SK-N-SH treated with all-trans-retinoic acid at 6 μM for 48 hours (cell line): ENCODE data around the gene SMPD4.
"Not testable (repeated sequence)": the region's sequence is repeated elsewhere in the genome, so short reads cannot be mapped to it uniquely, and the experiment has no call there.

Experiments
- ATAC-seq: fragments of 200-7000 bp; cut with Tn5 transposase; 3 replicates; pipeline ENCODE4 v1.9.1; 2020; ENCODE audit warnings: mild to moderate bottlenecking, moderate library complexity
- ARNTL ChIP-seq: fragments of 450-650 bp; formaldehyde crosslinking; IDR thresholded peaks from 2 replicates; pipeline ENCODE4 v1.5.0; 2020; ENCODE audit warnings: low read depth, mild to moderate bottlenecking, moderate library complexity, borderline replicate concordance
- CSDC2 ChIP-seq: fragments of 250-450 bp; sonication (Bioruptor Pico); IDR thresholded peaks from 2 replicates; pipeline ENCODE4 v1.5.0; 2020; ENCODE audit warnings: mild to moderate bottlenecking, moderate library complexity
- ESRRG ChIP-seq: fragments of 250-450 bp; sonication (Bioruptor Pico); IDR thresholded peaks from 2 replicates; pipeline ENCODE4 v1.6.1; 2021; ENCODE audit warnings: mild to moderate bottlenecking
- ISL1 ChIP-seq: fragments of 250-450 bp; sonication (Bioruptor Pico); IDR thresholded peaks from 2 replicates; pipeline ENCODE4 v2.1.2; 2022; ENCODE audit warnings: mild to moderate bottlenecking, moderate library complexity
- PPARA ChIP-seq: fragments of 250-450 bp; sonication (Bioruptor Pico); IDR thresholded peaks from 2 replicates; pipeline ENCODE4 v1.5.0; 2020; ENCODE audit warnings: mild to moderate bottlenecking, borderline replicate concordance
- RARB ChIP-seq: fragments of 250-450 bp; sonication (Bioruptor Pico); IDR thresholded peaks from 2 replicates; pipeline ENCODE4 v1.8.0; 2021; ENCODE audit warnings: mild to moderate bottlenecking, moderate library complexity
- SNAI2 ChIP-seq: fragments of 250-450 bp; sonication (Bioruptor Pico); IDR thresholded peaks from 2 replicates; pipeline ENCODE4 v1.5.0; 2020; ENCODE audit warnings: mild to moderate bottlenecking, moderate library complexity
- TCF4 ChIP-seq: fragments of 250-450 bp; sonication (Bioruptor Pico); IDR thresholded peaks from 2 replicates; pipeline ENCODE4 v1.8.0; 2021; ENCODE audit warnings: mild to moderate bottlenecking, moderate library complexity, borderline replicate concordance
- TOX ChIP-seq: fragments of 250-450 bp; sonication (Bioruptor Pico); IDR thresholded peaks from 2 replicates; pipeline ENCODE4 v1.8.0; 2021; ENCODE audit warnings: mild to moderate bottlenecking, moderate library complexity, borderline replicate concordance
- ZC3H10 ChIP-seq: fragments of 250-450 bp; sonication (Bioruptor Pico); IDR thresholded peaks from 2 replicates; pipeline ENCODE4 v1.5.1; 2021; ENCODE audit warnings: mild to moderate bottlenecking, moderate library complexity
- ZNF565 ChIP-seq: fragments of 450-650 bp; formaldehyde crosslinking; conservative IDR thresholded peaks from 2 replicates; pipeline ENCODE4 v1.5.0; 2020; ENCODE audit warnings: low read depth, mild to moderate bottlenecking, moderate library complexity
- ZNF70 ChIP-seq: fragments of 450-650 bp; formaldehyde crosslinking; IDR thresholded peaks from 2 replicates; pipeline ENCODE4 v1.5.0; 2020; ENCODE audit warnings: mild to moderate bottlenecking, moderate library complexity
- ZNF8 ChIP-seq: fragments of 450-650 bp; formaldehyde crosslinking; IDR thresholded peaks from 2 replicates; pipeline ENCODE4 v1.5.0; 2020; ENCODE audit warnings: mild to moderate bottlenecking, moderate library complexity
- TF ChIP-seq, protein P1 (sequence below): fragments of 250-450 bp; sonication (Bioruptor Pico); IDR thresholded peaks from 2 replicates; pipeline ENCODE4 v1.5.1; 2021; ENCODE audit warnings: mild to moderate bottlenecking, moderate library complexity
- TF ChIP-seq, protein P2 (sequence below): fragments of 250-450 bp; sonication (Bioruptor Pico); IDR thresholded peaks from 2 replicates; pipeline ENCODE4 v1.5.0; 2020; ENCODE audit warnings: mild to moderate bottlenecking, moderate library complexity
- TF ChIP-seq, protein P3 (sequence below): fragments of 250-450 bp; sonication (Bioruptor Pico); IDR thresholded peaks from 2 replicates; pipeline ENCODE4 v1.8.0; 2021; ENCODE audit warnings: low read depth, mild to moderate bottlenecking, moderate library complexity, borderline replicate concordance
- TF ChIP-seq, protein P4 (sequence below): fragments of 250-450 bp; sonication (Bioruptor Pico); IDR thresholded peaks from 2 replicates; pipeline ENCODE4 v1.8.0; 2020; ENCODE audit warnings: mild to moderate bottlenecking, moderate library complexity, borderline replicate concordance

Gene SMPD4

DNA sequence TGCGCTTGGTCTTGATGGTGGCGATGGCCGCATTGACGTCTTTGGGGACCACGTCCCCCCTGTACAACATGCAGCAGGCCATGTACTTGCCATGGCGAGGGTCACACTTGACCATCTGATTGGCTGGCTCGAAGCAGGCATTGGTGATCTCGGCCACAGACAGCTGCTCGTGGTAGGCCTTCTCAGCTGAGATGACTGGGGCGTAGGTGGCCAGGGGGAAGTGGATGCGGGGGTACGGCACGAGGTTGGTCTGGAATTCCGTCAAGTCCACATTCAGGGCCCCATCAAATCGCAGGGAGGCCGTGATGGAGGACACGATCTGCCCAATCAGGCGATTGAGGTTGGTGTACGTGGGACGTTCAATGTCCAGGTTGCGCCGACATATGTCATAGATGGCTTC is 12.4 kb upstream of the SMPD4 start:
- ATAC-seq: not testable (repeated sequence)

DNA sequence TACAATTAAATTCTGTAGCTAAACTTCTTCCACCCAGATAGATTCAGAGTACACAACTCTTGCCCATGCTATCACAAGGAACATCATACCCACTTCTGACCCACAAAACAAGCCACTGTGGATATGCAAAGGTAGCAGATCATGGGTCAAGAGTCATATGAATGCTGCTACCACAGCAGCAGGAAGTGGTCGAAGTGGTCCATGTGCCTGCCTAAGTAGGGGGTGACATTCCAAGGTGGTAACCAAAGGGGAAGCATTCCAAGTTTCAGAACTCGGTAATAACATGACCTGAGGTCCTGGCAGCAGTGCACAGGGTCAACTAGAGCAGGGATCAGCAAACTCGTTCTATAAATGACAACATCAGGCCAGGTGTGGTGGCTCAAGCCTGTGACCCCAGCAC is 11.0 kb upstream of the SMPD4 start:
- ATAC-seq: not testable (repeated sequence)

DNA sequence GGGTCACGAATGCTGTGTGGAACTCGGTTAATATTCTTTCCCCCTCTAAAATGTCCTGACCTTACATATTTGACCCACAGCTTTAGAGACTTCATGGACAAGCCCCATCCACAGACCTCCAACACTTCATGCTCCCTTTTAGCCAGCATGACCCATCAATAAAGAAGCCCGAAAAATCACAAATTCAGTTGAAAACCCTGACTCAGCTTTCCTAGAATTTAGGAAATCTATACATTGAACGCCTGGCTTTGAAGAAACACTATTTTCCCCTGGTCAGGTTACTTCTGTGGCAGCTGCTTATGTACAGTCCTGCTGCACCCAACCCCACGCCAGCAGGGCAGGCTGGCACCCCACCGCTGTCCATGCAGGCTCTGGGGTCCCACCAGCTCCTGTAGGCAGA is 9.9 kb upstream of the SMPD4 start:
- ATAC-seq: not testable (repeated sequence)

DNA sequence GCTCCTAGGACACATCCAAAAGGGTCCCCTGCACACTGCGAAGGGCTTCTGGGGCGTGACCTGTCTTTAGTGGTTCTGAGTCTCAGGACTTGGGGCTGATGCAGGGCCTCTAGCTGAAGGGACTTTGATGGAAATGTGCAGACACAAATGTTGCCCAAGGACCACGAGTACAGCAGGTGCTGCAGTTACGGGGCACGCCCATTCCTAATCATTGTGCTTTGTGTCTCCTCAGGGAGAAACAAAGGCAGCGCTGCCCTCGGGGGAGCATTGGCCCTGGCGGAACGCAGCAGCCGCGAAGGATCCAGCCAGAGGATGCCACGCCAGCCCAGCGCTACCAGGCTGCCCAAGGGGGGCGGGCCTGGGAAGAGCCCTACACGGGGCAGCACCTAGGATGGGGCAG is 8.8 kb upstream of the SMPD4 start:
- no peak for TF ChIP-seq SNAI2 (CRISPR knock-in tag)
- no peak for TF ChIP-seq ZNF8 (CRISPR knock-in tag)
- no peak for ATAC-seq

DNA sequence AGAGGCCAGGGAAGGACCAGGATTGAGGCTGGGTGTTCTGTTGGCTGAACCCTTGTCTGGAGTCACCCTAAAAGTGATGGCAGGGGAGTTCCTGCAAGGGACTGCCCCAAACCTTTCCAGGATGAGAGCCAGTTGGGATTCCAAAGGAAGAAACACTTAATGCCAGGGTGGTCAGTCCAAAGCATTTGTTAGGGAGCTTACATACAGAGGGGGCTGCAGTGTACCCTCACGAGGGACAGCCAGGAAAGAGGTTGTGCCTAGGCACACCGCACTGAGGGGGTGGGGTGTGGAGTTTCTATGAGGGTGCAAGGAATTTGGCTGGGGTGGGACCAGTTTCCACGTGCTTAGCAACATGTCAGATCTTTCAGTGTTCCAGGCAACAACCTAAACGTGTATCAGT is 7.6 kb upstream of the SMPD4 start:
- not testable (repeated sequence) for ATAC-seq

DNA sequence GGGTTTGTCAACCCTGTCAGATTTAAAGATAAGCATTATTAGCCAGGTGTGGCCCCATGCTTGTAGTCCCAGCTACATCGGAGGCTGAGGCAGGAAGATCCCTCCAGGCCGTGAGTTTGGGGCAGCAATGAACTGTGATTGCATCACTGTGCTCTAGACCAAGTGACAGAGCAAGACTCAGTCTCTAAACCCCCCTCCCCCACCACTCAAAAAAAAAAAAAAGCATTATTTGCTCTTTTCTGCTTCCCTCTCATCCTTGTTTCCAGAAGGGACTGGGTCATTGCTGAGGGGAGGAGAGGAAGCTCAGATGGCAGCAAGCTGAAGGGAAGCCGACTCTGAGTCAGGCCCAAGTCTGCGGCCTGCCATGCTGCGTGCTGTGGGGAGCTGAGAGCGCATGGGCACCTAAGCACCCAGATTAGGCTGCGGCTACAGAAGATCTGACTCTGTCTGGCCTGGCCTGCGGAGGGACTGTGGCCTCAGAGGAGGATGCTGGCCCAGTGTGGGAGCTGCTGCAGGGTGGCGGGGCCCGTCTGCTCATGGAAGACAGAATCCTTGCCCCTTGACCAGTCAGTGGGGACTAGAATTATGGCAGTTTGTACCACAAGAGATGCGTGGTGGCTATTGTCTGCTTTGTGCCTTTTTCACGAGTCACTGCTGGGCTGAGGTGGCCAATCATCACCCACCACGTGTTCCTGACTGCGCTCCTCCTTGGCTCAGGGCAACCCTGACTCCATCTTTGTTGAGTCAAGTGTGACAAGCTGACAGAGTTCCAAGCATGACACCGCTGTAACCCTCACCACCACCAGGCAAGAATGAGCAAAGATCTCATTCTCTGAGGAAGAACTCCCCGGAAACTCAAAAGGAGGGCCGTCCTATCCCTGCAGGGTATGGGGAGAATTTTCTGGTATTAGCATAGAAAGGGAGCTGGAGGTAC is 6.7 kb upstream of the SMPD4 start:
- not testable (repeated sequence) for ATAC-seq

DNA sequence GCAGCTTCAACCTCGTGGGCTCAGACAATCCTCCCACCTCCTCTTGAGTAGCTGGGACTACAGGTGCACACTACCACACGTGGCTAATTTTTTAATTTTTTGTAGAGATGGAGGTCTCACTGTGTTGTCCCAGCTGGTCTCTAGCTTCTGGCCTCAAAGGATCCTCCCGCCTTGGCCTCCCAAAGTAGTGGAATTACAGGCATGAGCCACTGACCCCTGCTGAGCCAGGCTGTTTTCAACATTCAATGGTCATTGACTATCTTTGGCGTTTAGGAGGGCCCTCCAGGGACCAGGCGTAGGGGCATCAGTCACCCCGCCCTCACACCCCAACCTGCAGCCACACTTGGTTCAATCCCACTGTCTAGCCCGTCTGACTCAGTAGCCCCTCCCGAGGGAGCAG is 5.9 kb upstream of the SMPD4 start:
- ATAC-seq: no peak
- TF ChIP-seq SNAI2 (CRISPR knock-in tag): no peak
- TF ChIP-seq, protein P1, sequence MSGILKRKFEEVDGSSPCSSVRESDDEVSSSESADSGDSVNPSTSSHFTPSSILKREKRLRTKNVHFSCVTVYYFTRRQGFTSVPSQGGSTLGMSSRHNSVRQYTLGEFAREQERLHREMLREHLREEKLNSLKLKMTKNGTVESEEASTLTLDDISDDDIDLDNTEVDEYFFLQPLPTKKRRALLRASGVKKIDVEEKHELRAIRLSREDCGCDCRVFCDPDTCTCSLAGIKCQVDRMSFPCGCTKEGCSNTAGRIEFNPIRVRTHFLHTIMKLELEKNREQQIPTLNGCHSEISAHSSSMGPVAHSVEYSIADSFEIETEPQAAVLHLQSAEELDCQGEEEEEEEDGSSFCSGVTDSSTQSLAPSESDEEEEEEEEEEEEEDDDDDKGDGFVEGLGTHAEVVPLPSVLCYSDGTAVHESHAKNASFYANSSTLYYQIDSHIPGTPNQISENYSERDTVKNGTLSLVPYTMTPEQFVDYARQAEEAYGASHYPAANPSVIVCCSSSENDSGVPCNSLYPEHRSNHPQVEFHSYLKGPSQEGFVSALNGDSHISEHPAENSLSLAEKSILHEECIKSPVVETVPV (CRISPR knock-in tag): no peak
- no peak for TF ChIP-seq ZNF565 (CRISPR knock-in tag)
- TF ChIP-seq, all 23 proteins: peak for 0

DNA sequence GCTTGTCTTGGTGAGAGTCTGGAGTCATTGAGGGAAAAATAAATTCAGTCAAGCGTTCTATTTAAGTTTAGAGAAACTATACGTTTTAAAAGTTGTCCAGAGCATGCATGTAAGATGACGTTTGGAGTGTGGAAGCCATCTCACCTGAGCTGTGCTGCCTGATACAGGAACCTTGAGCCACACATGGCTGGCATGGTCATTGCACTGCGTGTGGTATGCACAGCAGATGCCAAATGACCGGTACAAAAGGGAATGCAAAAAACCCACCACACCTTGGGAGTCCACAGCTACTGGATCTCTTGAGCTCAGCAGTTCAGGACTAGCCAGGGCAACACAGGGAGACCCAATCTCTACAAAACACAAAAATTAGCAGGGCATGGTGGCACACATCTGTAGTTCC is 5.0 kb upstream of the SMPD4 start:
- no peak for ATAC-seq

DNA sequence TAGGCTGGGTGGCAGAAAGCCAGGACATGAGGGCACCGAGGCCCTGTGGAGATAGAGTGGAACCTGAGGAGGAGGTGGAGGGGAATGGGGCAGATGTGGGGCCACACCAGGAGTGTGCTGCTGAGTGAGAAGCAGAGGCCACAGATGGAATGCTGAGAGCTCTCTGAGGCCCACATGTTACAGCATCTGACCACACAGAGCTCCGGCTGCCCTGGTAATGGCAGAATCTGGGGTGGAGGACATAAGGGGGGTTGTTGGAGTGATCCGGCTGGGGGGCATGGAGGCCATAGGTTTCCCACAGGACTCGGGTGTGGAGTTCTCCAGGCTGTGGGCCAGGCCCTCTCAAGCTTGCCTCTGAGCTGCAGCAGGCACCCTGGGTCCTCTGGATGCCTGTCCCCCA is 4.5 kb upstream of the SMPD4 start:
- ATAC-seq: no peak
- TF ChIP-seq, protein P2, sequence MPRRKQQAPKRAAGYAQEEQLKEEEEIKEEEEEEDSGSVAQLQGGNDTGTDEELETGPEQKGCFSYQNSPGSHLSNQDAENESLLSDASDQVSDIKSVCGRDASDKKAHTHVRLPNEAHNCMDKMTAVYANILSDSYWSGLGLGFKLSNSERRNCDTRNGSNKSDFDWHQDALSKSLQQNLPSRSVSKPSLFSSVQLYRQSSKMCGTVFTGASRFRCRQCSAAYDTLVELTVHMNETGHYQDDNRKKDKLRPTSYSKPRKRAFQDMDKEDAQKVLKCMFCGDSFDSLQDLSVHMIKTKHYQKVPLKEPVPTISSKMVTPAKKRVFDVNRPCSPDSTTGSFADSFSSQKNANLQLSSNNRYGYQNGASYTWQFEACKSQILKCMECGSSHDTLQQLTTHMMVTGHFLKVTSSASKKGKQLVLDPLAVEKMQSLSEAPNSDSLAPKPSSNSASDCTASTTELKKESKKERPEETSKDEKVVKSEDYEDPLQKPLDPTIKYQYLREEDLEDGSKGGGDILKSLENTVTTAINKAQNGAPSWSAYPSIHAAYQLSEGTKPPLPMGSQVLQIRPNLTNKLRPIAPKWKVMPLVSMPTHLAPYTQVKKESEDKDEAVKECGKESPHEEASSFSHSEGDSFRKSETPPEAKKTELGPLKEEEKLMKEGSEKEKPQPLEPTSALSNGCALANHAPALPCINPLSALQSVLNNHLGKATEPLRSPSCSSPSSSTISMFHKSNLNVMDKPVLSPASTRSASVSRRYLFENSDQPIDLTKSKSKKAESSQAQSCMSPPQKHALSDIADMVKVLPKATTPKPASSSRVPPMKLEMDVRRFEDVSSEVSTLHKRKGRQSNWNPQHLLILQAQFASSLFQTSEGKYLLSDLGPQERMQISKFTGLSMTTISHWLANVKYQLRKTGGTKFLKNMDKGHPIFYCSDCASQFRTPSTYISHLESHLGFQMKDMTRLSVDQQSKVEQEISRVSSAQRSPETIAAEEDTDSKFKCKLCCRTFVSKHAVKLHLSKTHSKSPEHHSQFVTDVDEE: no peak
- no peak for TF ChIP-seq ZC3H10 (CRISPR knock-in tag)
- TF ChIP-seq TCF4 (CRISPR knock-in tag): no peak
- no peak for TF ChIP-seq ESRRG
- TF ChIP-seq SNAI2 (CRISPR knock-in tag): no peak
- no peak for TF ChIP-seq ISL1 (CRISPR knock-in tag)
- TF ChIP-seq RARB: no peak
- TF ChIP-seq CSDC2: no peak
- no peak for TF ChIP-seq TOX (CRISPR knock-in tag)
- no peak for TF ChIP-seq PPARA (CRISPR knock-in tag)
- TF ChIP-seq ZNF70 (CRISPR knock-in tag): no peak
- TF ChIP-seq, protein P3, sequence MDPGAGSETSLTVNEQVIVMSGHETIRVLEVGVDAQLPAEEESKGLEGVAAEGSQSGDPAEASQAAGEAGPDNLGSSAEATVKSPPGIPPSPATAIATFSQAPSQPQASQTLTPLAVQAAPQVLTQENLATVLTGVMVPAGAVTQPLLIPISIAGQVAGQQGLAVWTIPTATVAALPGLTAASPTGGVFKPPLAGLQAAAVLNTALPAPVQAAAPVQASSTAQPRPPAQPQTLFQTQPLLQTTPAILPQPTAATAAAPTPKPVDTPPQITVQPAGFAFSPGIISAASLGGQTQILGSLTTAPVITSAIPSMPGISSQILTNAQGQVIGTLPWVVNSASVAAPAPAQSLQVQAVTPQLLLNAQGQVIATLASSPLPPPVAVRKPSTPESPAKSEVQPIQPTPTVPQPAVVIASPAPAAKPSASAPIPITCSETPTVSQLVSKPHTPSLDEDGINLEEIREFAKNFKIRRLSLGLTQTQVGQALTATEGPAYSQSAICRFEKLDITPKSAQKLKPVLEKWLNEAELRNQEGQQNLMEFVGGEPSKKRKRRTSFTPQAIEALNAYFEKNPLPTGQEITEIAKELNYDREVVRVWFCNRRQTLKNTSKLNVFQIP (CRISPR knock-in tag): no peak
- TF ChIP-seq, protein P1 (CRISPR knock-in tag): no peak
- TF ChIP-seq, protein P4, sequence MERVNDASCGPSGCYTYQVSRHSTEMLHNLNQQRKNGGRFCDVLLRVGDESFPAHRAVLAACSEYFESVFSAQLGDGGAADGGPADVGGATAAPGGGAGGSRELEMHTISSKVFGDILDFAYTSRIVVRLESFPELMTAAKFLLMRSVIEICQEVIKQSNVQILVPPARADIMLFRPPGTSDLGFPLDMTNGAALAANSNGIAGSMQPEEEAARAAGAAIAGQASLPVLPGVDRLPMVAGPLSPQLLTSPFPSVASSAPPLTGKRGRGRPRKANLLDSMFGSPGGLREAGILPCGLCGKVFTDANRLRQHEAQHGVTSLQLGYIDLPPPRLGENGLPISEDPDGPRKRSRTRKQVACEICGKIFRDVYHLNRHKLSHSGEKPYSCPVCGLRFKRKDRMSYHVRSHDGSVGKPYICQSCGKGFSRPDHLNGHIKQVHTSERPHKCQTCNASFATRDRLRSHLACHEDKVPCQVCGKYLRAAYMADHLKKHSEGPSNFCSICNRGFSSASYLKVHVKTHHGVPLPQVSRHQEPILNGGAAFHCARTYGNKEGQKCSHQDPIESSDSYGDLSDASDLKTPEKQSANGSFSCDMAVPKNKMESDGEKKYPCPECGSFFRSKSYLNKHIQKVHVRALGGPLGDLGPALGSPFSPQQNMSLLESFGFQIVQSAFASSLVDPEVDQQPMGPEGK (CRISPR knock-in tag): no peak

More for the DNA sequence above, 5.0 kb upstream of the SMPD4 start:
- TF ChIP-seq TCF4 (CRISPR knock-in tag): no peak
- TF ChIP-seq ZNF70 (CRISPR knock-in tag): no peak
- TF ChIP-seq ZC3H10 (CRISPR knock-in tag): no peak
- TF ChIP-seq ZNF8 (CRISPR knock-in tag): no peak
- no peak for TF ChIP-seq ISL1 (CRISPR knock-in tag)
- TF ChIP-seq SNAI2 (CRISPR knock-in tag): no peak
- TF ChIP-seq PPARA (CRISPR knock-in tag): no peak
- TF ChIP-seq ARNTL (CRISPR knock-in tag): no peak
- TF ChIP-seq, all 23 proteins: peak for 0
